ENCODE measurements around the gene PELI3.

DNA sequence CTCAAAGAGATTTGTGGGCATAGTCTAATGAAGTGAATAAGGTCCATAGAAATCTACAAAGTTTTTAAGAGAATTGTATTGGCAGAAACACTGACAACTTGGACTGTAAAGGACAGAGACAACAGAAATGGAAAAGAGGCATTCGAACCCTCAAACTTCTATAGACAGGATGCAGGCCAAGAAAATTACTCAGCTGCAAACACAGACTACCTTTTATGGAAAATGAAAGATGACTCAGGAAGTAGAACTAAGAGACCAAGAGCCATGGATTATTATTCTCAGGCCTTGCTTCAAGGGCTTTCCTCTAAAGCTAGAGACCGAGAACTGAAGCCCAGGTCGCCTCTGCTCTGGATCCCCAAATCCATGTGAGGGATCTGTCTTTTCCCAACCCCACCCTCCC is 3.8 kb upstream of the PELI3 start:
- TF ChIP-seq, protein P1, sequence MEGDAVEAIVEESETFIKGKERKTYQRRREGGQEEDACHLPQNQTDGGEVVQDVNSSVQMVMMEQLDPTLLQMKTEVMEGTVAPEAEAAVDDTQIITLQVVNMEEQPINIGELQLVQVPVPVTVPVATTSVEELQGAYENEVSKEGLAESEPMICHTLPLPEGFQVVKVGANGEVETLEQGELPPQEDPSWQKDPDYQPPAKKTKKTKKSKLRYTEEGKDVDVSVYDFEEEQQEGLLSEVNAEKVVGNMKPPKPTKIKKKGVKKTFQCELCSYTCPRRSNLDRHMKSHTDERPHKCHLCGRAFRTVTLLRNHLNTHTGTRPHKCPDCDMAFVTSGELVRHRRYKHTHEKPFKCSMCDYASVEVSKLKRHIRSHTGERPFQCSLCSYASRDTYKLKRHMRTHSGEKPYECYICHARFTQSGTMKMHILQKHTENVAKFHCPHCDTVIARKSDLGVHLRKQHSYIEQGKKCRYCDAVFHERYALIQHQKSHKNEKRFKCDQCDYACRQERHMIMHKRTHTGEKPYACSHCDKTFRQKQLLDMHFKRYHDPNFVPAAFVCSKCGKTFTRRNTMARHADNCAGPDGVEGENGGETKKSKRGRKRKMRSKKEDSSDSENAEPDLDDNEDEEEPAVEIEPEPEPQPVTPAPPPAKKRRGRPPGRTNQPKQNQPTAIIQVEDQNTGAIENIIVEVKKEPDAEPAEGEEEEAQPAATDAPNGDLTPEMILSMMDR (IDR thresholded peaks at IDR 0.05): no peak
- TF ChIP-seq POLR2A (IDR thresholded peaks at IDR 0.05): no peak
